ENCODE measurements around the gene RABGEF1.
"Not testable (repeated sequence)": the region's sequence is repeated elsewhere in the genome, so short reads cannot be mapped to it uniquely, and the experiment has no call there.

The RABGEF1 gene

DNA sequence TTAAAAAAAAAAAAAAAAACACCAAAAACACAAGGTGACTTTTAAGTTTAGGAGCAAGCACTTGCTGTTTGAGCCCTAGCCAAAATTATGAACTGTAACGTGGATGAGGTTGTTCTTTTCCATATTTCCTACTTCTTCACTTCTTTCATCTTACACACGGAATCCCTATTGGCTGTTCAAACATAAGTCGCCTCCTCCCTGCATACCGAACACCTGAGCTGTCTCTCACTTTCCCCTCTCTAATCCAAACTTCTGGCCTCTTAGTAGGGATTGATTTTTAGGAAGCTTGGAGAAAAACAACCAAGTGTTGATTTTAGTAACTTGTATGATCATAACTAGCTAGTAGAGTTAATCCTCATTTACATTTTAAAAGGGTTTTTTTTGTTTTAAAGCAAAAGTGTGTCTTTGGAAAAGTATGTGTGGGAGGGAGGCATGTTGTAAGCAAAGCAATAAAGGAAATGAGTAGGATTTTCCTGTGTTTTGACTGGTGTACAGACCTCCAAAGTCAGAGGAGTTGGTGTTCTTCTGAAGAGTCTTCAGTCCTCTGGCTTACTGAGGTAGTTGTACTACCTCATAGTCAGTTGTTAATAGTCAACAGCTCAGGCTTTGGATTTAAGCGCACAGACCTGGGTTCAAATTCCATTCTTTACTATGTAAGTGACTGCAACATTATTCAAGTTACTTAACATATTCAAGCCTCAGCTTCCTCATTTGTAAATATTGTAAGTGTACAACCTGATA, 39.3 kb downstream of the RABGEF1 start:
- no peak for DNase-seq (ENCODE audit: extremely low read depth, low read depth)
- TF ChIP-seq CTCF (IDR thresholded peaks at IDR 0.05; ENCODE audit: low read depth, low read length): no peak

- no peak for DNase-seq (ENCODE audit: extremely low read depth, low read depth)
- no peak for TF ChIP-seq CTCF (IDR thresholded peaks at IDR 0.05; ENCODE audit: low read depth, low read length)
Measured at GRCh38 chr7:66781408-66782090, 41.0 kb downstream of the RABGEF1 start.

DNA sequence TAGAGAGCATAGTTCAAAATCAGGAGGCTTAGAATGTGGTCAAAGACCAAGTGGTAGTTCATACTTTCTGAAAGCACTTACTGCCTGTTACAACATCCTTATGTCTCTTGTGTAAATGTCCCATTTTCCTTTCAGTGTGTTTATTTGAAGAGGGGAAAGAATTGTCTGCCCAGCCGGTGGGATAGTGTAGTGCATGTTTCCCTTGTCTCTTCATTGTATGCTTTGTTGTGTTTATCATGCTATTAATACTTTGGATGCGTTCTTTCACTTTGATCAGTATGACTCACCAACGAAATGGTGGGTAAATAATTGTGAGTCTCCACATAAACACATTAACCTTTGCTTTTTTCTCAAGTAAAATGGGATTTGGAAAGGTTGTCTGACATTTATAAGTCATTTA, 42.3 kb downstream of the RABGEF1 start:
- not testable (repeated sequence) for DNase-seq (ENCODE audit: extremely low read depth, low read depth)

DNA sequence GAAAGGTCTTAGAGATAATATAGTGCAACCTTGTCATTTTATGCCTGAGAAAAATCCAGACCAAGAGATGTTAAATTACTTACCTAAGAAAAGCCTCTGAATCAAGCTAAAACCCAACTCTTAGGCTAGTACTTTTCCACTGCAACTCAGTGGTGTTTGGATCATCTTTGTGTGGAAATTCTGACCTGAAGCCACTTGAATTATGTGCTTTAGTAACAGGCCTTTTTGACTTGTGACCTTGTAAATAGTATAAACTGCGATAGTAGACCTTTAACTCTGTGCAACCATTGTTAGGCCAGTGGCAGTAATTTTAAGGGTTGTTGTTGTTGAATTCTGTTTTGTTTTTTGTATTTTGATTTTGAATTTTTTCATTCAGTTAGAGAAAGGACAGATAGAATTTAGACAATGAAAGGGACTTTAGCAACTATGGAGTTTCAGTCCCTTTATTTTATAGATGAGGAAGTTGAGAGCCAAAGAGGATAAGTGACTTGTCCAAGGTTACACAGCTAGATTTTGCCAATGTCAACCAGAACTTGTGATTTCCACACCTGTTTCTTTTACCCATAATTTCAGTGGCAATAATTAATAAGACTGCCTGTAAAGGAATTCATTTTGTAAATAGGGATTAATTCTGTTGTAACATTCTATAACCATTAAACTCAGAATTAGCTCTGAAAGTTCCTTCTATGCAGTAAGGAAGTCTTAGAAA, 43.5 kb downstream of the RABGEF1 start:
- not testable (repeated sequence) for DNase-seq (ENCODE audit: extremely low read depth, low read depth)

DNA sequence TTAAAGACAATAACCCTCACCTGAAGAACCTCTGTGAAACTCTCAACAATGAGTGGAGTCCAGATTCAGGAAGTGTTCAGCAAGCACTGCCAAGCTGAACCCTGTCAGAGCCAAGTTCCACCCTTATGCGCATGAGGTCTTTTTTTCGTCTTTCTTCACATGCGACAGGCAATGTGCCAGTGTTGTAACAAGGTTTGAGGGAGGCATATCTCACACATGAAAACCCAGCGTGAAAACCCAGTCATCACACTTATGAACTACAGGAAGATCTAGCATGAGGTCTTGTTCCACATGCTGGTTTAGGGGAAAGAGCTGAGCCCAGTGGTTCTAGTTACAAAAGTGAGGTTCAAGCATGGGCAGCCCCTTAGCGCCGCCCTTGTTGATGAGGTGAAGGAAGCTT, 49.7 kb downstream of the RABGEF1 start:
- no peak for DNase-seq (ENCODE audit: extremely low read depth, low read depth)
- TF ChIP-seq CTCF (IDR thresholded peaks at IDR 0.05; ENCODE audit: low read depth, low read length): no peak

GRCh38 chr7:66790725-66791124, 50.2 kb downstream of the RABGEF1 start:
- no peak for DNase-seq (ENCODE audit: extremely low read depth, low read depth)
- no peak for TF ChIP-seq CTCF (IDR thresholded peaks at IDR 0.05; ENCODE audit: low read depth, low read length)

DNA sequence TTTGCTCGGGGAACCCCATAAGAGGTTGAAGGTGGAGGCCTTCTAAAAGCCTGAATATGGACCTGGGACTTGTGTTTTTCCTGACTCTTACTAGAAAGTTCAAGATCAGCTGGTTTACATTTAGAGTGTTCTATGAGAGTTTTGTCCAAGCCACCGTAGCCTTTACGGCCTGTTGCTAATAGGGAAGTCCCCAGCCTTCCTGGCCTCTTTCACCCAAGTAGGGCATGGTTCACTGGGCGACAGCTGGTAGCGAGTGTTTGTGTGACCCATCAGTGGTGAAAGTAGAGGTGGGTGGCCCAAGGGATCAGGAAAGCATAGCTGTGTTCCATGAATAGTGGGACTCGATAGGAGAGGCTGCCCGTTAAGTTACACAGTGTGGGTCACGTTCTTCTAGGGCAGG, 60.1 kb downstream of the RABGEF1 start:
- no peak for DNase-seq (ENCODE audit: extremely low read depth, low read depth)
- no peak for TF ChIP-seq CTCF (IDR thresholded peaks at IDR 0.05; ENCODE audit: low read depth, low read length)

- TF ChIP-seq CTCF (IDR thresholded peaks at IDR 0.05; ENCODE audit: low read depth, low read length): no peak
- DNase-seq (ENCODE audit: extremely low read depth, low read depth): no peak
Measured at GRCh38 chr7:66804001-66804400, 63.5 kb downstream of the RABGEF1 start.
